Mesodermal cell (in vitro differentiated cells): ENCODE data around the gene CDKN2B.

ENCODE experiments used
- H3K27ac ChIP-seq: 2 replicates; pipeline ENCODE4 v1.7.0; 2013; ENCODE audit warnings: mild to moderate bottlenecking, low read depth, low read length, moderate library complexity; ENCODE audit not compliant: severe bottlenecking
- H3K36me3 ChIP-seq: 2 replicates; pipeline ENCODE4 v1.7.1; 2013; ENCODE audit warnings: mild to moderate bottlenecking, low read length, moderate library complexity; ENCODE audit not compliant: control insufficient read depth, insufficient read depth
- H3K4me1 ChIP-seq: one replicate; pipeline ENCODE4 v1.7.1; 2013; ENCODE audit warnings: mild to moderate bottlenecking, low read length; ENCODE audit not compliant: insufficient read depth, control insufficient read depth, poor library complexity, severe bottlenecking
- H3K4me3 ChIP-seq: 2 replicates; pipeline ENCODE4 v1.7.0; 2013; ENCODE audit warnings: low read length, control low read depth, mild to moderate bottlenecking; ENCODE audit not compliant: insufficient read depth, poor library complexity, severe bottlenecking; ENCODE audit errors: extremely low read depth
- H3K9me3 ChIP-seq: 2 replicates; pipeline ENCODE4 v1.7.1; 2013; ENCODE audit warnings: mild to moderate bottlenecking, low read length, moderate library complexity; ENCODE audit not compliant: control insufficient read depth
- WGBS, 2 experiments: methylation state at CpG; one replicate each; pipeline ENCODE4 v1.1.5; 2013; ENCODE audit warnings: missing lambda C conversion rate in 2 of 2; ENCODE audit not compliant: insufficient coverage in 2 of 2; 5-methylcytosine and 5-hydroxymethylcytosine counted together

Gene CDKN2B

GRCh38 chr9:21994556-21995005 is 14.5 kb downstream of the CDKN2B start, which contains the start of gene CDKN2B-AS1:
CDKN2B-AS1 (plus strand) TSS chr9:21994791.
- no peak within 1 kb of the TSS for H3K27ac ChIP-seq
- no peaks in the 10 kb centered on the region for H3K4me1 ChIP-seq
- no peaks in the 10 kb centered on the region for H3K36me3 ChIP-seq
- H3K9me3 ChIP-seq = no peaks in the 10 kb centered on the region
- WGBS, 2 experiments = 0% methylated on average over 2 to 12 of the region's 43 CpGs
- peak within 1 kb of the TSS; percentile 58 for H3K4me3 ChIP-seq

GRCh38 chr9:21993893-21994555 is 15.1 kb downstream of the CDKN2B start, which contains the start of gene CDKN2A:
CDKN2A (minus strand) TSS chr9:21994392.
- 0% methylated on average over 5 to 24 of the region's 53 CpGs for WGBS, 2 experiments
- Histone ChIP-seq H3K27ac (no peak within 1 kb of the TSS), H3K4me3 (peak within 1 kb of the TSS; percentile 58)

GRCh38 chr9:21993007-21993406 is 16.1 kb downstream of the CDKN2B start:
- no peaks in the 10 kb centered on the region for H3K4me1 ChIP-seq
- WGBS, 2 experiments = 12 to 30% methylated on average over 2 of the region's 4 CpGs
- peak overlapping the region; percentile 58 for H3K4me3 ChIP-seq
- H3K27ac ChIP-seq = no peak overlapping the region
- no peaks in the 10 kb centered on the region for H3K9me3 ChIP-seq
- no peaks in the 10 kb centered on the region for H3K36me3 ChIP-seq

More at GRCh38 chr9:21993893-21994555, 15.1 kb downstream of the CDKN2B start, which contains the start of gene CDKN2A:
- no peaks in the 10 kb centered on the region for H3K4me1 ChIP-seq
- H3K36me3 ChIP-seq = no peaks in the 10 kb centered on the region
- H3K9me3 ChIP-seq = no peaks in the 10 kb centered on the region

GRCh38 chr9:21991072-21991959 is 17.8 kb downstream of the CDKN2B start:
- Histone ChIP-seq H3K9me3 (no peaks in the 10 kb centered on the region), H3K36me3 (no peaks in the 10 kb centered on the region), H3K27ac (no peak overlapping the region), H3K4me1 (no peaks in the 10 kb centered on the region), H3K4me3 (no peak overlapping the region)
- 48 to 83% methylated on average over 2 to 5 of the region's 5 CpGs for WGBS, 2 experiments

- Histone ChIP-seq H3K27ac (no peak overlapping the region), H3K4me1 (no peaks in the 10 kb centered on the region), H3K36me3 (no peaks in the 10 kb centered on the region), H3K9me3 (no peaks in the 10 kb centered on the region), H3K4me3 (no peak overlapping the region)
- WGBS, 2 experiments = 23 to 37% methylated on average over 24 to 25 of the region's 35 CpGs
These were observed 19.5 kb downstream of the CDKN2B start for GRCh38 chr9:21989440-21990189.

GRCh38 chr9:21988056-21988990 is 20.8 kb downstream of the CDKN2B start:
- H3K27ac ChIP-seq = no peak overlapping the region
- no peaks in the 10 kb centered on the region for H3K4me1 ChIP-seq
- H3K4me3 ChIP-seq = no peak overlapping the region
- no peaks in the 10 kb centered on the region for H3K9me3 ChIP-seq
- 20 to 47% methylated on average over 4 of the region's 9 CpGs for WGBS, 2 experiments
- no peaks in the 10 kb centered on the region for H3K36me3 ChIP-seq

- Histone ChIP-seq H3K27ac (no peak overlapping the region), H3K36me3 (no peaks in the 10 kb centered on the region)
- WGBS, 2 experiments = 81% methylated on average over 2 of the region's 5 CpGs; no CpG with 5 or more reads in 1 of the 2 experiments
These were observed 23.0 kb downstream of the CDKN2B start for GRCh38 chr9:21985964-21986667.

GRCh38 chr9:21984101-21984500 is 25.0 kb downstream of the CDKN2B start:
- no peaks in the 10 kb centered on the region for H3K9me3 ChIP-seq
- H3K4me1 ChIP-seq = no peaks in the 10 kb centered on the region
- no peak overlapping the region for H3K4me3 ChIP-seq
- H3K27ac ChIP-seq = no peak overlapping the region
- no peaks in the 10 kb centered on the region for H3K36me3 ChIP-seq

More at GRCh38 chr9:21985964-21986667, 23.0 kb downstream of the CDKN2B start:
- H3K4me1 ChIP-seq = no peaks in the 10 kb centered on the region
- H3K9me3 ChIP-seq = no peaks in the 10 kb centered on the region
- H3K4me3 ChIP-seq = no peak overlapping the region

- no CpG with 5 or more reads among the region's 1 CpG for WGBS, 2 experiments
- H3K4me1 ChIP-seq = no peaks in the 10 kb centered on the region
- H3K4me3 ChIP-seq = no peak overlapping the region
- H3K9me3 ChIP-seq = no peaks in the 10 kb centered on the region
- H3K36me3 ChIP-seq = no peaks in the 10 kb centered on the region
- no peak overlapping the region for H3K27ac ChIP-seq
These were observed 25.6 kb downstream of the CDKN2B start for GRCh38 chr9:21983561-21983935.
